HG02981 (cell line): ENCODE measurements around the gene EID3.

Experiments used
- ATAC-seq: cut with Tn5 transposase; IDR thresholded peaks from one replicate; pipeline ENCODE4 v1.9.1; 2021; ENCODE audit warnings: mild to moderate bottlenecking, moderate library complexity; ENCODE audit not compliant: unreplicated experiment

EID3 gene

DNA sequence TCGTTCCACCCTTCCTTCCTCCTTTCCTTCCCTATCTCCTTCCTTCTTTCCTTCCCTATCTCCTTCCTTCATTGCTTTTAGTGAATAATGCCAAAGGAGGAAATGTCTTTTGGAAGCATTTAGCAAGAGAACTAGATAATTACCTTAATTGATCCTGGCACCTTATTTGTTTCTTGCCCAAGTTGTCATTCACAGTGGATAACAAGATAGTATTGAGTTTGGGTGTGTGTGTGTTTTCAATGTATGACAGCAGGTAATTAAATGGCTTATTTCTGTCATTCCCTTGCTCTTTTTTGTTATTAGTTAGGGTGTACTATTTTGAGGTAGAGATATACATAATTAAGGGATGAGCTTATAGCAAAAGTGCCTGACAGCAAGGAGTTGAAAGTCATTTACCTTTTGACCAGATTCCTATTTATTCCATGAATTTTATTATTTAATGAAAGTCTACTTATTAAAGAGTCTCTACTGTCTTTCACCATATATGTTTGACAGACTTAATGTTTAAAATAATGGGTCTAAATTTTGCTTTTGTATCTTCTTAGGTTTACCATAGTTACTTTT lies 30.2 kb downstream of the EID3 start:
- ATAC-seq: no peak

DNA sequence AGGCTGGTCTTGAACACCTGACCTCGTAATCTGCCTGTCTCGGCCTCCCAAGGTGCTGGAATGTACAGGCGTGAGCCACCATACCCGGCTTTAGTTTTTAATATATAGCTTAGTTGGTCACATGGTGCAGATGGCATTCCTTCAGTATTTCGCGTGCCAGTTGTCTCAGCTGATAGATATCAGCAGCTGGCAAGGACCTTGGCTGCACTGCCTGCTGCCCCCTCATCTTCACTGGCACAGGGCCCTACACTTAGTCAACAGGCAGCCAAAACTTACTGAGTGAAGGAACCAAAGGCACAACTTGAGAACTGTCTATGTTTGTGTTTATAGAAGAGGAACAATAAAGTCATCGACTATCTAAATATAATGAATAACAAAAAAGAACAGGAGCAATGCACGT lies 31.0 kb downstream of the EID3 start:
- ATAC-seq: no peak

DNA sequence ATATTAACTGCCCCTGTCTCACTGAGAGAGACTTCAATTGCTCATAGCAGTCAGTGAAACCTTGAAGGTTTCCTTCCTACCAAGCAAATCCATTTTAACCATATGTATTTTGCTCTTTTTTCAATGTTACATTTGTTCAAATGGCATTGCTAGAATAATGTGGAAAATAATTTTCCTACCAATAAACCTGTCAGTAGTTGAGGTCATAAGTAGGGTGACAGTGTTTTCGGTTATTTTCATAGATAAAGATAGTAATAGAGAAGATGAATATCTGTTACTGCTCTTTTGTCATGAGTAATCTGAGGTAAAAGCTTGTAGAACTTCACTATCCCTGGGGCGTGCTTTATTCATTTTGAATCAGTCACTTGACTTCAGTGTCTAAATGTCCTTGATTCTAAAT lies 32.6 kb downstream of the EID3 start:
- no peak for ATAC-seq

DNA sequence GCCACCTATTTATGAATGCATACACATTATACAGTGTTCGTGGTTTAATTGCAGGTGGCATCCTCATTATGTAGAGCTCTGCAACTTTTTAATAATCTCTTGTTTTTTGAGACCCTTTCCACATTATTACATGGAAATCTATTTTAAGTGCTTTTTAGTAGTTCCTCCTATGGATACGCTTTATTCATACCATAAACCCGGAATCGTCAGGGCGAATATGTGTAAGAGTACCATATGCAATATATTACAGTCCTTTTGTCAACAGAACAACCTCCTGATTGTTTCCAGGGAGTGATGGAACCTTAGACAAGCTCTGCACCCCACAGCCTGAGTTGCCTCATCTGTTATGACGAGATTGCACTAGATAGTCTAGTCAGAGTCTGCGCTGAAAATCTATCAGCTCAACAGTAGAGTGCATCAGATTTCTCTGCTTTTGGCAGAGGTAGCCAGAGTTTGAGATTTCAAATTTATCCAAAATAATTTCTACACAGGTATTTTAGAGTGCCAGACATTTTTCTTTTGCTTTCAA lies 33.6 kb downstream of the EID3 start:
- no peak for ATAC-seq

DNA sequence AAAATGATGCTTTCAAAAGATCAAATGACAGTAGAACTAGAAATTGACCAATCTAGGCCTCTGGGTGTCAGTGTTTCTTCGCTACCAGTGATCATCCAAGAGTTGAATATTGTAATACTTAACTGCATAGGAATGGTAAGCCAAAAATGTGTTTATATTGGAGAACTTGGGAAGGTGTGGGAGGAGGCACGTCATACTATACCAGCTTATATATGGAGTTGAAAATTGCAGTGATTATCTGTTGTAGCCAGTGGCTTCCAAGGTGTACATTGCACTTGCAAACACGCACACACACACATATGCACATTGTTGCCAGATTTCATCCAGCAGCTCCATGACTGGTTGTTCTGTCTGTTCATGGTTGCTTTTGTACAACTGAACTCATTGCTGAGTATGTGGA lies 36.1 kb downstream of the EID3 start:
- no peak for ATAC-seq

DNA sequence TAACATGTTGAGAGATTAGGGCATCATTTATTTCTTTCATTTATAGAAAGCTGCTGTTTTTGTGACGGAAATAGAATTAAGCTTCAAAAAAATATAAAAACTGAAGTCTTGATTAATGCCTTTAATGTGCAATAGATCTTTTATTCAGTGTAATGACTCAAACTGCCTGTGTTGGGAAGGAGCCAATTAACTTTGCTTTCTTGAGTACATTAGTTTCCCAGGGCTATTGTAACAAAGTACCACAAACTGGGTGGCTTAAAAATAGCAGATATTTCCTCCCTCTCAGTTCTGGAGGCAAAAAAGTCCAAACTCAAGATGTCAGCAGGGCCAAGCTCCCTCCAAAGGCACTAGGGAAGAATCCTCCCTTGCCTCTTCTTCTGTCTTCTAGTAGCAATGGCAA lies 36.6 kb downstream of the EID3 start:
- no peak for ATAC-seq

DNA sequence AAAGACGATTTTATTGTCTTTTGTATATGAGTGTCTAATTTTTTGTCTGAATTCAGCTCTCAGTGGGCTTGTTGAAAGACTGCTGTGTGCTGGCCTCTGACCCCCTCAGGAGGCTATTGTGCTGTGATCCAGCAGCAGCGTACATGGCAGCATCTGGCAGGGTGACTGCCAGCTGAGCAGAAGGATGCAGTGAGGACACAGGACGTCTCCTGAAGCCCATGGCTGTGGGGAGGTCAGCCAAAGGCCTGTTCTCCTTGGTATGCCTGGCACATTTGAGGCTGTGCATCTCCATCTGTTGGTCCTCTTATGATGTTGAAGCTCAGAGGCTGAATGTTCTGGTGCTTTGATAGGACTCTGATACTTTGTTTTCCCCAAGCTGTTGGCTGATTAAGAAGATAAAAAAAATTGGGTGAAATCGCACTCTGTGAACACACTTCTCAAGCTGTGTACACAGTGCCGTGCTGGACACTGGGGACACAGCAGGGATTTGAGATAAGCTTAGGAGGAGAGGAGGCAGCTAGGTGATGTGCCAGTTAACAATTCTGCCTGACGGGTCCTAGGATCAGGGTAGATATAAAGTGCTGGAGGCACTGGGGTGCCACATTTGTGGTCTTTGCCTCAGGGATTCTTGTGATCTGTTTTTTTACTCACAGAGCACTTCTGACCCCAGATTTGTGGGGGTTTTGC lies 37.5 kb downstream of the EID3 start:
- ATAC-seq: no peak

DNA sequence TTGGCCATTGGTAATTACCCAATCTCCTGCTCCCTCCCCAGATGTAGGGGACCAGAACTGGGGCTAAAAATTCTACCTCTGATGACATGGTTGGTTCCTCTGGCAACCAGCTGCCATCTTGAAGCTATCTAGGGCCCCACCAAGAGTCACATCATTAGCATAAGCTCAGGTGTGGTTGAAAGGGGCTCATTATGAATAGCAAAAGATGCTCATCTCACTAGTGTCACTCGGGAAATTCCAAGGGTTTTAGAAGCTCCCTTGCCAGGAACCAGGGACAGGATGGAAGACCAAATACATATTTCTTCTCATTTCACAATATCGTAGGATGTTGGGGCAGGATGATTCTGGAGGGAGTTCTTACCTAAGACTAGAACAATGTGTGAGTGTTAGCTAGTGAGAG lies 38.6 kb downstream of the EID3 start:
- ATAC-seq: no peak

DNA sequence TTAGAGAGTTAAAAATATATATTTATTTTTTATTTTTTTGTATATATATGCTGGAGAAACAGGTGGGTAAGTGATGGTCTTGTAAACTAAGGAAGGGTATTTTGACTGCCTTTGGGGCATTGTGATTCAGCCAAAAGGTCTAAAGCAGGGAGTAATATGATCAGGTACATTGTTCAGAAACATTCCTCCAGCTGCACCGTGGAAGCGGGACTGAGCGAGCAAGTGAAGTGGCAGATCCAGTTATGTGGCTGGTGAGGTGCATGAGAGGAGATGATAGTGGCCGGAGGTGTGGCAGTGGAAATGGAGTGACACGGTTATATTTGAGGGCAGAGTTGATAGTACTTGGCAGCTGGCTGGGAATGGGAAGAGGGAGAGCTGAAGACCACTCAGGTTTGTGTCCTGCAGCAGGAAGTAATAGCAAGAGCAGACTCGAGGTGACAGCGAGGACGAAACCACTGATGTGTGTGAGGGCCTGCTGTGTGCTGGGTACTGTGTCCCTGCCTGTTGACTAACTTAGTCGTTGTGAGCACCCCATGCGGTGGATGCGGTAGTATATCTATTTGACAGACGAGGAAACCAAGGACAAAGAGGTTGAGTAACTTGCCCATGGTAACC lies 39.2 kb downstream of the EID3 start:
- ATAC-seq: no peak

DNA sequence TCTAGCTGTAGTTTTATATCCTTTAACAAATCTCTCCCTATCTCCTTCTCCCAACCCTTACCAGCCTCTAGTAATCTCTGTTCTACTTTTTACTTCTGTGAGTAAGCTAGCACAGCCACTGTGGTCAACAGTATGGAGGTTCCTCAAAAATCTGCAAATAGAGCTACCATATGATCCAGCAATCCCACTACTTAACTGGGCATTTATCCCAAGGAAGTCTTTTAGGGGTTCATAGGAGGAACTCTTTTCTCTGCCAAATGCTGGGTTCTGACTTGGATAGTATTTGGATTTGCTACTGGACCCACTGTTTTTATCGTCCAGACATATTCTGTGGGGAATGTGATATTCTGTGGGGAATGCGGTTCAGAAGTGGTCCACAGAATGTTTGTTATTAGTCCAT lies 41.1 kb downstream of the EID3 start:
- no peak for ATAC-seq

DNA sequence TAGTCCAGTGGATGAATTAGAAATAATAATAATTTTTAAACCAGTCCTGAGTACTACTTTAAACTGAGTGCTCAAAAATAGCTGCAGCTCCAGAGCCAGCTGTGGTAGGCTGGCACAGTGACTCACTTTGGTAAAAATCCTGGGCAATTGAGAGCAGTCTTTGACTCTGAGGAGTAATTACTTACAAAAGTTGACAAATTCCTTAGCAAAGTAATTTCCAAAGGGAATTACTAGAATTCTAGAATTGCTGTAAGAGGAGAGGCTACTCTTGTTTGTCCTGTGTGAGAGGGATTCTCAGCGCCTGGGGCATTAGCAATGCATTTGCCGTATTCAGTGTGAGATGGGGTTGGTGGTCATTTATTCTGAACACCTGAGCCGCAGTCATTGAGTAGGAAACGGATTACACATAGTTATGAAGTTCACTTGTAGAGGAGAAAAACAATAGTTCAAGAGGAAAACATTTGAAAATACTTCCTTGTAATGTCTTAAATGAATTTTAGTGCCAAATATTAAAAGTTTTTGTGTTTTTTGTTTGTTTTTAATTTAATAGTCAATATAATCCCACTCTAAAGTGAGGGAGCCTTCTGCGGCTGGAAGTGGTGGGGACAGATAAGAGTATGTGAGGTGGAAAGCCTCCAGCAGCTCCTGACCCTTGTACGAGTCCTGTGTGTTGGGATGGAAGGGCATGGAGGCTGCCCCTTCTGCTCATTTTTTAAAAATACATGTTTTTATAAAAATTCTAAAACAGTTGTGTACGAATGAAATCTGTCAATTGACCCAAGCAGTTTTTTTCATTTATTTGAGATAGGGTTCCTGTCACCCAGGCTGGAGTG lies 41.9 kb downstream of the EID3 start:
- no peak for ATAC-seq

DNA sequence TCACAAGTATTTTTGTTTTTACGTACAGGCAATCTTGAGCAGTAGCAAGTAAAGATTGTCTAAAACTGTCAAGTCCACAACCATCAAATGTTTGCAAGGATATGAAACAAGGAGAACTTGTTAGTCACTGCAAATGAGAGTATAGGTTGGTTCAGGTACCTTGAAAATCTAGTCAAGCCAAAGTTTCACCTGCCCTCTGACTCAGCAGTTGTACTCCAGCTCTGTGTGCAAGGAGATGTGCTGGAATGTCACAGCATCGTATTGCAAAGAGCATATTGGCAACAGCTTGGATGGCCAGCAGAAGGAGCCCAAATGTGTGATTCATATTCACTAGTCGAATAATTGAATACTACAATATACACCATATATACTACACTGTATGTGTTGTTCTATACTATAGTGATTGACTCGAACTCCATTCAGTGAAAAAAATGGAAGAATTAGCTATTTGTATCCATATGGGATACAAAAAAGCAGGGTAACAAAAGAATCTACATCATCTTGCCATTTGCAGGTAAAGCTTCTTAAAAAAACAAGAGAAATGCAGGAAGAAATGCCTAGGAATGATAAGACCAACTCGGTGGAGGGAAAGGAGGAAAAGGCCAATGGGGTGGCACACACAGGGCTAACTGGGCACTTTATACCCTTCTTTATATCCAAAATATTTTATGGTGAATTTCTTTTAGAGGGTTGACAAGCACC lies 44.0 kb downstream of the EID3 start:
- ATAC-seq: no peak

DNA sequence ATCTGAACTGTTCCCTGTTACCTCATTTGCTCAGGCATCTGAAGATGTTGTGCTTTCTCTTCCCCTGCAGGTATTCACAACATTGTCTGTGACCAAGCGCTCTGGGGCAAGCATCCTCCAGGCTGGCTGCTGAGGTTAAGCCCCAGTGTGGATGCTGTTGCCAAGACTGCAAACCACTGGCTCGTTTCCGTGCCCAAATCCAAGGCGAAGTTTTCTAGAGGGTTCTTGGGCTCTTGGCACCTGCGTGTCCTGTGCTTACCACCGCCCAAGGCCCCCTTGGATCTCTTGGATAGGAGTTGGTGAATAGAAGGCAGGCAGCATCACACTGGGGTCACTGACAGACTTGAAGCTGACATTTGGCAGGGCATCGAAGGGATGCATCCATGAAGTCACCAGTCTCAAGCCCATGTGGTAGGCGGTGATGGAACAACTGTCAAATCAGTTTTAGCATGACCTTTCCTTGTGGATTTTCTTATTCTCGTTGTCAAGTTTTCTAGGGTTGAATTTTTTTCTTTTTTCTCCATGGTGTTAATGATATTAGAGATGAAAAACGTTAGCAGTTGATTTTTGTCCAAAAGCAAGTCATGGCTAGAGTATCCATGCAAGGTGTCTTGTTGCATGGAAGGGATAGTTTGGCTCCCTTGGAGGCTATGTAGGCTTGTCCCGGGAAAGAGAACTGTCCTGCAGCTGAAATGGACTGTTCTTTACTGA lies 44.9 kb downstream of the EID3 start:
- ATAC-seq: no peak

DNA sequence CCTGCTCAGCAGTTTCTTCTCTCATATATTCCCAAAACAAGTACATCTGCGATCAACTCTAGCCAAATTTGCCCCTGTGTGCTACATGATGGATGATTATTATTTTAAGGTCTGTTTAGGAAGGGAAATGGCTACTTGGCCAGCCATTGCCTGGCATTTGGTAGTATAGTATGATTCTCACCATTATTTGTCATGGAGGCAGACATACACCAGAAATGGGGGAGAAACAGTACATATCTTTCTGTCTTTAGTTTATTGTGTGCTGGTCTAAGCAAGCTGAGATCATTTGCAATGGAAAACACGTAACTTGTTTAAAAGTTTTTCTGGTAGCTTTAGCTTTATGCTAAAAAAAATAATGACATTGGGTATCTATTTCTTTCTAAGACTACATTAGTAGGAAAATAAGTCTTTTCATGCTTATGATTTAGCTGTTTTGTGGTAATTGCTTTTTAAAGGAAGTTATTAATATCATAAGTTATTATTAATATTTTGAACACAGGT lies 45.5 kb downstream of the EID3 start:
- no peak for ATAC-seq

DNA sequence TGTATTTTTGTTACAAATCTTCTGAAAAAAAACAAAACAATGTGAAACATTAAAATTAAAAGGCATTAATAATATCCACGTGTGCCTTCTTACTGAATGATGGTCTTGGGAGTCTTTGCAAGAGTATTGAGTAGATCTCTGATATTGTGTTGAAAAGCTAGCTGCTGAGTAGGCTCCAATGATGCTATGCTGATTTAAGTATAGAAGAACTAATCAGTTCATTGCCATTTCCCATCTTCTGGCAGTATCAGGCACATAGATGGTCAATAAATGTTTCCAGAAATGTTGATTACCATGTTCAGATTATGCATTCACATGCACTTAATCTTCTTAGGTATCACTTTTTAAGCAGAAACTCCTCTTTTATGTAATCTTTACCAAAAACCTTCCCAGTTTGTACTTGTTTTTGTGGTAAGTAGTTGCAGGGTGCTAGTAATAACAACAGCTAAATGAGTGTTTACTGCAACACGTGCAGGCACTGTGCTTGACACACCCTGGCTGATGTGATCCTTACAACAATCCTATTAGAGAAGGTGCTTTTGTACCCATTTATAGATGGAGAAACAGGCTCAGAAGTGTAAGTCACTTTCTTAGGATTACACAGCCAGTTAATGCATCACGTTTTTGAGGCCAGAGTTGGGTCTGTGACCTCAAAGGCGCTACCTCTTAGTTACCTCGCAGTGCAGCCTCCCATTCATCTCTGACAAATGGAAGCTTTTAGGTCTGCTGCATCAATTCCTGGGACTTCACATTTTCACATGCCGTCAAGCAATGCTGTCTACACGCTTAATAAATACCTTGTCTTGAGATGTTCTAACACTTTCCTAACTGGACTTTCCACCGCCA lies 46.9 kb downstream of the EID3 start:
- no peak for ATAC-seq

DNA sequence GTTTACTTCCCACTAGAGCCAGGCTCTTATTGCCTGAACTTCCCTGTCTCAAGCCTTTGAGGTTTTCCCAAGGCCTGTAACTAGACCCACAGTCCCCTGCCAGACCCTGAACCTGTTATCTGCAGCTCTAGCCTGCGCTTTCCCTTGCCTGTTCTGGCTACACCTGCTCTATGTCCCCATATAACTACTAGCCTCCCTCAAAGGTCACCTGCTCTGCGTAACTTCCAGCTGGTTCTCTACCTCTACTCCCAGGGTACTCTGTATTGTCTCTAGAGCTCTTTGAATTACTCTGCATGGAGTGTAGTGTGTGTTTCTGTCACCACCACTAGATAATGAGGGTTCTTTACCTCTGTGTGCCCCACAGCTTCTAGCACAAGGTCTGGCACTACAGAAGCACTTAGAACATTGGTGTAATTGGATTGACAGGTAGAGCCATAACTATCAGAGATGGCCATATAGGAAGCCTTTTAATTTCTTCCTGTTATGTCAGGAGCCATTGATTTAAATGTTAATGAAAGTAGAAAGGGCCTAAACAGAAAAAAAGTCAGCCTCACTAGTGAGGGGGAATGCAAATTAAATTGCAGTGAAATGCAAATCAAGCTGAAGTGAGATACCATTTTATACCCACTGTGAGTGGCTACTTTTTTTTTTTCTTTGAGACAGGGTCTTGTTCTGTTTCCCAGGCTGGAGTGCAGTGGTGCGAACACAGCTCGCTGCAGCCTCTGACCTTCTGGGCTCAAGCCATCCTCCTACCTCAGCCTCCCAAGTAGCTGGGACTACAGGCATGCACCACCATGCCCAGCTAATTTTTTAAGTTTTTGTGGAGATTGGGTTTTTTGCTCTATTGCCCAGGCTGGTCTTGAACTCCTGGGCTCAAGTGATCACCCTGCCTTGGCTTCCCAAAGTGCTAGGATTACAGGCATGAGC lies 47.8 kb downstream of the EID3 start:
- ATAC-seq: no peak

DNA sequence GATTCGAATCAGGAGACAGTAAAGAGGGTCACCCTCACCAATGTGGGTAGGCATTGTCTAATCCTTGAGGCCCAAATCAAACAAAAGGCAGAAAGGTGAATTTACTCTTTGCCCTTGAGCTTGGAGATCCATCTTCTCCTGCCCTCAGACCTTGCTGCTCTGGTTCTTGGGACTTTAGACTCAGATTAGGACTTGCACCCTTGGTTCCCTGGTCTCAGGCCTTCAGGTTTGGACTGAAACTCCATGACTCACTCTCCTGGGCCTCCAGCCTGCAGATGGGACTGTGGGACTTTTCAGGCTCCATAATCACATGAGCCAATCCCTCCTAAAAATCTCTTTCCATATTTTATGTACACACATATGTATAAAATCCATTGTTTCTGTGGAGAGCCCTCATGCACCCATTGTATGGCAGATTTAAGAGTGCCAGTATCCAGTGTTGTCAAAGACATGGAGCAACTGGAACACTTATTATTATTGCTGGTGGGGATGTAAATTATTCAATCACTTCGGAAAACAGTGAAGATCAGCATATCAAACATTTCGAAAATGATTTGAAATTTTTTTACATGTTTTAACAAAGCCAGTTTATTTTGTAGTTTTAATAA lies 48.7 kb downstream of the EID3 start:
- ATAC-seq: no peak
